Mucosa of stomach (tissue), 1 donor: Measurements from ENCODE around the gene DUSP3.

Experiments
- H3K27me3 ChIP-seq: one replicate; pipeline ENCODE4 v1.7.0; 2013; ENCODE audit warnings: mild to moderate bottlenecking, low read length; ENCODE audit not compliant: control insufficient read depth, insufficient read depth
- H3K36me3 ChIP-seq: one replicate; pipeline ENCODE4 v1.7.0; 2013; ENCODE audit warnings: low read length; ENCODE audit not compliant: control insufficient read depth, insufficient read depth
- H3K4me1 ChIP-seq: one replicate; pipeline ENCODE4 v1.7.0; 2013; ENCODE audit warnings: mild to moderate bottlenecking, low read length; ENCODE audit not compliant: control insufficient read depth, insufficient read depth
- H3K4me3 ChIP-seq: one replicate; pipeline ENCODE4 v1.7.0; 2013; ENCODE audit warnings: low read length
- H3K9ac ChIP-seq: one replicate; pipeline ENCODE4 v1.7.0; 2013; ENCODE audit warnings: mild to moderate bottlenecking, low read length, moderate library complexity
- H3K9me3 ChIP-seq: one replicate; pipeline ENCODE4 v1.7.0; 2013; ENCODE audit warnings: mild to moderate bottlenecking, low read length, moderate library complexity; ENCODE audit not compliant: control insufficient read depth
- donor health status: Pancreatic carcinoma.

The DUSP3 gene

DNA sequence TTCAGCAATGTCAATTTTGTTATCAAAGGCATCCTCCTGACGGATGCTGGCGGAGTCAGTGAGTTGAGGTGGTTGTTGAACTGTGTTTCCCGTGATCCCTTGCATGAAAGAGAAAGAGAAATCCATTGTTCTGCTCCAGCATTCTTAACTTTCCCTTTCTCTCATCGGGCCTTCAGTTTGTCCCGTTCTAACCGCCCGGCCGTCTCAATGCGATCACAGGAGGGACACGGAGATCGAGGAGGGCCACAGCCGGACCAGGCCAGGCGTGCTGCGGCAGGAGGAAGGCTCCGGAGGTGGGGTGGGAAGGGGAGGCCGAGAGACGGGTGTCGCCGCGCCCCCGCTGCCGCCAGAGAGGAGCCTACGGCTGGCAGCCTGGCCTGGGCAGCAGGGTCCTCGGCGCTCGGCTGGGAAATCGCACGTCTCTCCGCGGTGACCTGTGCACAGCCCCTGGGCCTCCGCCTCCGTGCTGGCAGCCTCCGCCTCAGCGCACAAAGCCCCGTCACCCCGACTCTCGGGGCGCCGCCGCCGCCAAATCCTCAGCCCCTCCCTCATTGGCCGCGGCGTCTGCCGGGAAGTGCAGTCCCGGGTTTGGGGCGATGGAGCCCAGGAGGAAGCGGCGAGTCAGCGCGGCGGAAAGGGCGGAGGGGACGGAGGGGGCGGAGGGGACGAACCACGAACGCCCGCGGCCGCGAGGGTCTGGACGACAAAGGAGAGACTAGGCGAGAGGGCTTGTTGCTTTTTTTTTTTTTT lies 58.3 kb downstream of the DUSP3 start:
- no peaks in the 10 kb centered on the region for H3K36me3 ChIP-seq

DNA sequence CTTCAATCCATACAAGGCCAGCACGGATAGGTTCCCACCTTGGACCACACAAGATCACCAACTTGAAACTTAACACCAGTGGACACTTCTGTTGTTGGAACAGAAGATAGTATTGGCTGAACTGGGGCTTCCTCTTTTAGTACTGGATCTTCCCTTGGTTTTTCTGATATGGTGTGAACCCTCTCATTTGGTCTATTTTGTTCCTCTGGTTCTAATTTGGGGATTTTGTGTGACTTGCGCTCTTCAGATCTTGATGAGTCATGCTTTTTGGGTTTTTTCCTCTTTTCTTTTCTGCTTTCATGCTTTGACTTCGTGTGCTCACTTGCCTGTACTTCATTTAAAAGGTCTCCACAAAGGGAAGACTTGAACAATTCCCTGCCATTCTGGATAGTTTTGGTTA lies 59.2 kb downstream of the DUSP3 start:
- Histone ChIP-seq H3K36me3 (no peaks in the 10 kb centered on the region), H3K4me3 (no peak overlapping the region), H3K9ac (no peak overlapping the region), H3K4me1 (no peaks in the 10 kb centered on the region), H3K9me3 (no peaks in the 10 kb centered on the region), H3K27me3 (peaks cover 3% of the 10 kb centered on the region)

More for the DNA sequence above, 58.3 kb downstream of the DUSP3 start:
- H3K9ac ChIP-seq: peak overlapping the region; percentile 81
- peak overlapping the region; percentile 34 for H3K4me3 ChIP-seq
- H3K4me1 ChIP-seq: no peaks in the 10 kb centered on the region
- H3K27me3 ChIP-seq: peaks cover 1% of the 10 kb centered on the region
- H3K9me3 ChIP-seq: no peaks in the 10 kb centered on the region

DNA sequence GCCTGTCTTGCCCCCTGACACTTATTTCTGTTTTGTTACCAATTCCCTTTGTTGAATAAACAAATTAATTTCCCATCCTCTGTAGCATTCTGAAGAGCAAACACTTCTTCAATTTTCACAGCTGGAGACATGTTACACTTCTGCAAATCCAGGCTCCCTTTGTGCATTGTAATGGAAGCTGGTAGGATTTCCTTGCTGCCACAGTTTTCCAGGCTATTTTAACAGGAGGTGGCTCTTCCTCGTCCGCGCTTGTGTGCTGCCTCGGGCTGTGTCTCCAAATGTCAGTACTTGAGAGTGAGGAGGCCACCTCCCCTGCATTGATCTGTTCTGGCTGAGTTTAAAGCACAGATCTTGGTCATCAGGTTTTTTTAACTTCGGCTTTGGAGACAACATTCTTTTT lies 60.2 kb downstream of the DUSP3 start:
- Histone ChIP-seq H3K4me3 (no peak overlapping the region), H3K9ac (no peak overlapping the region), H3K9me3 (no peaks in the 10 kb centered on the region), H3K27me3 (peaks cover 3% of the 10 kb centered on the region), H3K36me3 (no peaks in the 10 kb centered on the region), H3K4me1 (peaks cover under 1% of the 10 kb centered on the region)

DNA sequence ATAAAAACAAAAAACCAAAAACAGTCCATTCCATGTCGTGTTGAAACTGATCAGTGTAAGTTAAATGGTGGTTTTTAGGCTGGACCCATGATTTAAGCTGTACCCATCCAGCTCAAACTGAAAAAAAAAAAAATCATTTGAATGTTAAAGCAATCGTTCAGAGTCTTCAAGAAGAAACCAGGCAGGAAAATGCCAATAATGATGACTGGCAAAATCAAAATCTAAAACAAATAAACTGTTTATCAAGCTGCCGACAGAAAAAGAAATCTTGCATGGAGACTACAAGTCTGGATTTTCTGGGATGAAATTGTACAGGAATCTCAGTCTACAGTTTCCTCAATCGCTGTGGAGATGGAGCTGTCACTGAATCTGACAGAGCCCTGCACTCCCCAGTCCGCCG lies 60.9 kb downstream of the DUSP3 start:
- peaks cover 9% of the 10 kb centered on the region for H3K27me3 ChIP-seq
- H3K9me3 ChIP-seq: no peaks in the 10 kb centered on the region
- H3K4me3 ChIP-seq: no peak overlapping the region
- H3K36me3 ChIP-seq: no peaks in the 10 kb centered on the region
- H3K9ac ChIP-seq: no peak overlapping the region
- peaks cover 5% of the 10 kb centered on the region for H3K4me1 ChIP-seq
